ENCODE results near the gene SCGN.

- TF ChIP-seq POLR2A (IDR thresholded peaks at IDR 0.05; ENCODE audit: low read length) (no peak), GATA1 (IDR thresholded peaks at IDR 0.05; ENCODE audit: low read depth, low read length) (no peak)
These were observed 28.1 kb upstream of the SCGN start for GRCh38 chr6:25623879-25624278.
